HL-60 (cell line): Measurements from ENCODE around the gene SART1.

Source experiments
- CTCF ChIP-seq: IDR thresholded peaks from one replicate; pipeline ENCODE4 v1.5.1; 2011; ENCODE audit warnings: low read length, control low read depth, inconsistent platforms; ENCODE audit not compliant: insufficient read depth
- POLR2AphosphoS5 ChIP-seq: IDR thresholded peaks from 2 replicates; pipeline ENCODE4 v1.6.1; 2012; ENCODE audit warnings: low read depth
- REST ChIP-seq: IDR thresholded peaks from 2 replicates; pipeline ENCODE4 v1.6.1; 2012; ENCODE audit warnings: low read depth; ENCODE audit not compliant: insufficient replicate concordance

- TF ChIP-seq POLR2AphosphoS5 (no peak), CTCF (no peak), REST (no peak)
Observed at GRCh38 chr11:65981972-65982823, 20.7 kb downstream of the SART1 start.
